K562 (cell line): ENCODE results near the gene CHODL. TPM values are rescaled to one million over a fixed set of nuclear protein-coding genes. Genes with fewer than 3 reads are reported as not detected.

Experiments used
- ATAC-seq: fragments of 200-7000 bp; cut with Tn5 transposase; 3 replicates; pipeline ENCODE4 v1.9.1; 2020; ENCODE audit warnings: moderate library complexity
- BruUV-seq: library from RNA; stranded (reverse); fragments of 400-500 nt; replicated peaks from 2 replicates; lab custom pipeline; 2021; lab: Mats Ljungman, UMichigan
- CTCF ChIA-PET: fragments of 300-600 bp; formaldehyde crosslinking; extraction: SDS; loops from one replicate; lab custom pipeline; 2021; ENCODE audit warnings: low intra/inter-chr PET ratio; lab: Yijun Ruan, JAX
- POLR2A ChIA-PET: fragments of 300-600, 350-650 bp; sonication (Branson Sonifier 250); formaldehyde crosslinking; extraction: SDS; loops from one replicate; lab custom pipeline; 2021; ENCODE audit warnings: antibody characterized with exemption, inconsistent platforms; lab: Yijun Ruan, JAX
- DNase-seq, 4 experiments: peaks; one replicate each; pipeline versions ENCODE4 v3.0.0 to v3.0.0-alpha.2; 2011 to 2018; ENCODE audit warnings: low spot score in 3 of 4, mixed read lengths in 3 of 4; ENCODE audit errors: extremely low read depth in 1 of 4
- FAIRE-seq: peaks from 2 replicates; lab custom pipeline; 2011; peaks lifted over from hg19 to GRCh38; lab: Jason Lieb, UNC
- H2AFZ ChIP-seq: 2 replicates; pipeline ENCODE4 v1.6.0; 2011; ENCODE audit warnings: low read depth, low read length, control low read depth, inconsistent platforms
- H3K27ac ChIP-seq: fragments of 200-600 bp; 3 replicates; pipeline ENCODE4 v1.8.0; 2011; ENCODE audit warnings: low read depth, mild to moderate bottlenecking, control low read depth, inconsistent platforms, low read length, moderate library complexity, mixed read lengths; ENCODE audit errors: extremely low read depth
- H3K27me3 ChIP-seq, 2 experiments: fragments of 300-600 bp in 1 of 2; 2 replicates in 1 of 2; 3 replicates in 1 of 2; pipeline versions ENCODE4 v1.6.0 to v1.8.0; 2011; ENCODE audit warnings: inconsistent platforms in 2 of 2, low read length in 2 of 2, mild to moderate bottlenecking in 1 of 2, mixed read lengths in 1 of 2, moderate library complexity in 1 of 2; ENCODE audit not compliant: control insufficient read depth in 2 of 2, insufficient read depth in 2 of 2
- H3K36me3 ChIP-seq: fragments of 300-600 bp; 3 replicates; pipeline ENCODE4 v1.8.0; 2011; ENCODE audit warnings: mild to moderate bottlenecking, low read length, inconsistent platforms; ENCODE audit not compliant: control insufficient read depth, insufficient read depth
- H3K4me1 ChIP-seq, 2 experiments: fragments of 200-600 bp in 1 of 2; replicated peaks in 1 of 2; 2 replicates in 1 of 2; 3 replicates in 1 of 2; pipeline versions ENCODE4 v1.5.1 to v1.8.0; 2011; ENCODE audit warnings: inconsistent platforms in 2 of 2, low read length in 2 of 2, mild to moderate bottlenecking in 1 of 2, mixed read lengths in 1 of 2, moderate library complexity in 1 of 2; ENCODE audit not compliant: control insufficient read depth in 2 of 2, insufficient read depth in 2 of 2
- H3K4me2 ChIP-seq: 2 replicates; pipeline ENCODE4 v1.6.1; 2011; ENCODE audit warnings: low read length, control low read depth, inconsistent platforms, mixed read lengths; ENCODE audit not compliant: insufficient read depth
- H3K4me3 ChIP-seq: fragments of 200-600 bp; sonication (generic), shearing (Covaris generic); 2 replicates; pipeline ENCODE4 v1.5.1; 2016; ENCODE audit warnings: control low read depth, inconsistent platforms
- H3K79me2 ChIP-seq: fragments of 200-600 bp; 3 replicates; pipeline ENCODE4 v1.8.0; 2011; ENCODE audit warnings: low read length, inconsistent platforms; ENCODE audit not compliant: control insufficient read depth, insufficient read depth
- H3K9ac ChIP-seq, 2 experiments: 2 replicates each; pipeline versions ENCODE4 v1.6.0 to v1.6.1; 2011; ENCODE audit warnings: low read depth in 2 of 2, low read length in 2 of 2, control low read depth in 1 of 2, inconsistent platforms in 1 of 2, mild to moderate bottlenecking in 1 of 2, mixed read lengths in 1 of 2; ENCODE audit not compliant: insufficient read depth in 1 of 2
- H3K9me1 ChIP-seq: one replicate; pipeline ENCODE4 v1.6.0; 2011; ENCODE audit warnings: inconsistent platforms, mild to moderate bottlenecking, low read length, moderate library complexity; ENCODE audit not compliant: control insufficient read depth, insufficient read depth
- H3K9me3 ChIP-seq: replicated peaks from 2 replicates; pipeline ENCODE4 v1.5.1; 2011; ENCODE audit warnings: low read depth, low read length, inconsistent platforms; ENCODE audit not compliant: control insufficient read depth, insufficient read depth
- H4K20me1 ChIP-seq: replicated peaks from 2 replicates; pipeline ENCODE4 v1.6.1; 2011; ENCODE audit warnings: low read length, inconsistent platforms, mixed read lengths; ENCODE audit not compliant: control insufficient read depth, insufficient read depth
- ARHGAP35 ChIP-seq: fragments of 450-650 bp; IDR thresholded peaks from 2 replicates; pipeline ENCODE4 v1.6.1; 2018; ENCODE audit not compliant: partially characterized antibody
- ARID3B ChIP-seq: fragments of 250-450 bp; sonication (Bioruptor Pico); IDR thresholded peaks from 2 replicates; pipeline ENCODE4 v1.4.0; 2020; ENCODE audit warnings: borderline replicate concordance
- ATF3 ChIP-seq, 2 experiments: fragments of 450-650 bp in 1 of 2; sonication (generic) in 1 of 2; formaldehyde crosslinking in 1 of 2; IDR thresholded peaks in 1 of 2; conservative IDR thresholded peaks in 1 of 2; 2 replicates each; pipeline versions ENCODE4 v1.6.1 to v1.8.1; 2016 to 2023; ENCODE audit warnings: mild to moderate bottlenecking in 2 of 2, moderate library complexity in 2 of 2, inconsistent platforms in 1 of 2, missing genetic modification reagents in 1 of 2
- COPS2 ChIP-seq: fragments of 450-650 bp; conservative IDR thresholded peaks from 2 replicates; pipeline ENCODE4 v1.6.1; 2016; ENCODE audit warnings: mild to moderate bottlenecking, moderate library complexity
- CREM ChIP-seq: IDR thresholded peaks from 2 replicates; pipeline ENCODE4 v1.6.1; 2014; ENCODE audit warnings: antibody characterized with exemption, low read depth
- CTBP1 ChIP-seq: fragments of 450-650 bp; IDR thresholded peaks from 2 replicates; pipeline ENCODE4 v1.6.1; 2016; ENCODE audit warnings: borderline replicate concordance
- E2F1 ChIP-seq: sonication (generic); formaldehyde crosslinking; IDR thresholded peaks from 2 replicates; pipeline ENCODE4 v1.8.1; 2023; ENCODE audit warnings: mild to moderate bottlenecking, missing genetic modification reagents, moderate library complexity
- ELK3 ChIP-seq: fragments of 450-650 bp; formaldehyde crosslinking; IDR thresholded peaks from 2 replicates; pipeline ENCODE4 v1.4.0; 2020; ENCODE audit warnings: mild to moderate bottlenecking
- HDGF ChIP-seq: fragments of 450-650 bp; IDR thresholded peaks from 2 replicates; pipeline ENCODE4 v1.6.1; 2016
- MAFF ChIP-seq: IDR thresholded peaks from 2 replicates; pipeline ENCODE4 v1.6.1; 2012; ENCODE audit warnings: low read length, improper control_type of control experiment
- MAFG ChIP-seq: fragments of 450-650 bp; conservative IDR thresholded peaks from 2 replicates; pipeline ENCODE4 v1.6.1; 2016; ENCODE audit warnings: missing genetic modification characterization, missing compliant biosample characterization
- MAFK ChIP-seq: IDR thresholded peaks from 2 replicates; pipeline ENCODE4 v1.6.1; 2011; ENCODE audit warnings: low read length, improper control_type of control experiment
- MNT ChIP-seq, 2 experiments: fragments of 450-650 bp; conservative IDR thresholded peaks; 2 replicates each; pipeline ENCODE4 v1.6.1; 2017; ENCODE audit warnings: mild to moderate bottlenecking in 2 of 2, moderate library complexity in 2 of 2
- NELFE ChIP-seq: IDR thresholded peaks from 2 replicates; pipeline ENCODE4 v1.6.1; 2011; ENCODE audit warnings: mild to moderate bottlenecking; ENCODE audit not compliant: insufficient read depth, insufficient read length
- TAL1 ChIP-seq: fragments of 450-650 bp; IDR thresholded peaks from 2 replicates; pipeline ENCODE4 v1.6.1; 2016; ENCODE audit warnings: mild to moderate bottlenecking
- ZNF316 ChIP-seq: fragments of 450-650 bp; IDR thresholded peaks from 2 replicates; pipeline ENCODE4 v1.6.1; 2016
- WGBS: fragments of 100-300 bp; shearing (Covaris generic); methylation state at CpG from one replicate; pipeline ENCODE4 v1.1.6; 2016; ENCODE audit warnings: low coverage, mixed read lengths; ENCODE audit not compliant: insufficient coverage; ENCODE audit errors: missing lambda C conversion rate; 5-methylcytosine and 5-hydroxymethylcytosine counted together
- in situ Hi-C: fragments of 300-500 bp; cut with MboI; formaldehyde crosslinking; loops from 4 replicates; pipeline ENCODE4 v1.15.0; 2018; ENCODE audit warnings: inconsistent platforms, mixed read lengths
- intact Hi-C: fragments of 100-400 bp; cut with micrococcal nuclease; formaldehyde crosslinking; loops from 2 replicates; pipeline ENCODE4 v1.14.2; 2022
- polyA plus RNA-seq, 8 experiments: library from polyadenylated mRNA; depleted of rRNA in 4 of 8; stranded (reverse) in 5 of 8; unstranded in 3 of 8; fragments of >200 nt; fragmentation: Nextera tagmentation in 2 of 8; fragmentation: Illumina TruSeq in 1 of 8; extraction: Ambion mirVana in 2 of 8; extraction: Trizol in 1 of 8; gene quantifications; 2 replicates each; pipeline versions ENCODE4 v1.2.1 to v1.2.3, GENCODE V29; 2011 to 2014; ENCODE audit warnings: inconsistent platforms in 1 of 8, missing spikeins in 1 of 8
- total RNA-seq, 7 experiments: library from RNA; depleted of rRNA in 6 of 7; stranded (reverse); fragments of >200 nt in 6 of 7; fragmentation: Illumina TruSeq in 2 of 7; extraction: Trizol in 2 of 7; gene quantifications; 2 replicates each; pipeline versions ENCODE4 v1.2.1 to v1.2.3, GENCODE V29; 2011 to 2021; ENCODE audit warnings: low replicate concordance in 1 of 7

Gene CHODL
- total and polyA plus RNA-seq, 9 of the 15 experiments (the other 6 are each of a cell fraction or from before 2014, with no cell fraction given): not detected

GRCh38 chr21:18248171-18248570 is 3.5 kb downstream of the CHODL start (continued):
- TF ChIP-seq MAFK: peak; percentile 97
- TF ChIP-seq ARHGAP35: no peak
- peak; percentile 89 for TF ChIP-seq ZNF316
- TF ChIP-seq HDGF: no peak
- no peak for TF ChIP-seq E2F1 (CRISPR knock-in tag)
- TF ChIP-seq COPS2: no peak
- TF ChIP-seq MAFF: peak; percentile 90
- TF ChIP-seq ATF3 (IDR thresholded peaks at IDR 0.05): peak; percentile 28; the same call in 1 of the 2 replicates
- TF ChIP-seq ATF3 (CRISPR knock-in tag; conservative IDR thresholded peaks at IDR 0.05): no peak
- TF ChIP-seq MAFG (tag): peak; percentile 82

GRCh38 chr21:18249672-18250071 is 5.0 kb downstream of the CHODL start:
- Histone ChIP-seq H3K36me3 (no peaks in the 10 kb centered on the region), H2AFZ (no peak overlapping the region), H3K9me3 (peaks cover 2% of the 10 kb centered on the region; the same call in 1 of the 2 replicates), H3K9ac (no peak overlapping the region), H4K20me1 (no peaks in the 10 kb centered on the region), H3K4me1 (no peaks in the 10 kb centered on the region), H3K4me3 (no peak overlapping the region), H3K4me2 (no peak overlapping the region), H3K27ac (no peak overlapping the region), H3K27me3 (no peaks in the 10 kb centered on the region), H3K9me1 (no peaks in the 10 kb centered on the region), H3K79me2 (no peaks in the 10 kb centered on the region)
- no peak for DNase-seq
- TF ChIP-seq CTBP1 (no peak), MNT (conservative IDR thresholded peaks at IDR 0.05) (no peak), CREM (no peak), ELK3 (CRISPR knock-in tag) (no peak), ARID3B (CRISPR knock-in tag) (no peak), TAL1 (no peak), NELFE (no peak)
- in situ Hi-C loops (no loop called here), intact Hi-C loops (no loop called here)
- no TSS peak for BruUV-seq
- WGBS: 5% methylated on average over 2 of the region's 2 CpGs
- POLR2A ChIA-PET: no interaction called here
- CTCF ChIA-PET: no interaction called here
- no peak for FAIRE-seq
- ATAC-seq: no peak
